ENCODE data around the gene QRFP. TPM values are rescaled to one million over a fixed set of nuclear protein-coding genes. Genes with fewer than 3 reads are reported as not detected.

The QRFP gene
- total RNA-seq, 1 experiment from 2014 or later: not detected

- DNase-seq (ENCODE audit: unreplicated experiment): no peak
- H3K36me3 Mint-ChIP-seq (ENCODE audit: insufficient read depth, unreplicated experiment): peaks cover 76% of the 10 kb centered on the region
- H3K4me1 Mint-ChIP-seq (ENCODE audit: insufficient read depth, unreplicated experiment): no peaks in the 10 kb centered on the region
- H3K27me3 Mint-ChIP-seq (ENCODE audit: insufficient read depth, unreplicated experiment): no peaks in the 10 kb centered on the region
- no TSS peak for BruUV-seq (replicated peaks)
- no peak overlapping the region for H3K4me3 Mint-ChIP-seq (ENCODE audit: unreplicated experiment)
- ChIA-PET POLR2A (interaction anchor here (0.6 to 1.3 kb wide), 2 partner anchors 59 to 143 kb away, joined by 3 to 4 read pairs; no protein-coding TSS in a partner anchor), CTCF (interaction anchor here (6.5 kb wide), 1 partner anchor 10 kb away, joined by 55 read pairs; no protein-coding TSS in a partner anchor)
- H3K27ac Mint-ChIP-seq (ENCODE audit: low read depth, unreplicated experiment): no peak overlapping the region
- intact Hi-C loops (cut with micrococcal nuclease): no loop called here
- no peak for TF ChIP-seq CTCF (IDR thresholded peaks at IDR 0.05; ENCODE audit: unreplicated experiment)
- no peaks in the 10 kb centered on the region for H3K9me3 Mint-ChIP-seq (ENCODE audit: unreplicated experiment)
Measured at GRCh38 chr9:130856474-130856873, 40.1 kb downstream of the QRFP start.

- H3K4me1 Mint-ChIP-seq (ENCODE audit: insufficient read depth, unreplicated experiment): peaks cover 5% of the 10 kb centered on the region
- no peak overlapping the region for H3K27ac Mint-ChIP-seq (ENCODE audit: low read depth, unreplicated experiment)
- intact Hi-C loops (cut with micrococcal nuclease): no loop called here
Measured at GRCh38 chr9:130854835-130855234, 41.8 kb downstream of the QRFP start.

GRCh38 chr9:130854092-130854491, 42.5 kb downstream of the QRFP start:
- ChIA-PET POLR2A (interaction anchor here (0.6 to 1.5 kb wide), 3 partner anchors 10 to 82 kb away, joined by 3 read pairs; no protein-coding TSS in a partner anchor), CTCF (interaction anchor here (0.8 to 6.5 kb wide), 6 partner anchors 11 to 310 kb away, joined by 3 to 55 read pairs (median 4); no protein-coding TSS in a partner anchor)
- BruUV-seq (replicated peaks): no TSS peak
- H3K4me1 Mint-ChIP-seq (ENCODE audit: insufficient read depth, unreplicated experiment): peaks cover 9% of the 10 kb centered on the region
- H3K4me3 Mint-ChIP-seq (ENCODE audit: unreplicated experiment): no peak overlapping the region
- H3K27ac Mint-ChIP-seq (ENCODE audit: low read depth, unreplicated experiment): no peak overlapping the region
- no peaks in the 10 kb centered on the region for H3K9me3 Mint-ChIP-seq (ENCODE audit: unreplicated experiment)
- DNase-seq (ENCODE audit: unreplicated experiment): no peak
- TF ChIP-seq CTCF (IDR thresholded peaks at IDR 0.05; ENCODE audit: unreplicated experiment): no peak
- intact Hi-C loops (cut with micrococcal nuclease): no loop called here
- no peaks in the 10 kb centered on the region for H3K27me3 Mint-ChIP-seq (ENCODE audit: insufficient read depth, unreplicated experiment)
- H3K36me3 Mint-ChIP-seq (ENCODE audit: insufficient read depth, unreplicated experiment): peaks cover 69% of the 10 kb centered on the region

More at GRCh38 chr9:130854835-130855234, 41.8 kb downstream of the QRFP start:
- Mint-ChIP-seq H3K27me3 (ENCODE audit: insufficient read depth, unreplicated experiment) (no peaks in the 10 kb centered on the region), H3K4me3 (ENCODE audit: unreplicated experiment) (no peak overlapping the region), H3K36me3 (ENCODE audit: insufficient read depth, unreplicated experiment) (peaks cover 77% of the 10 kb centered on the region), H3K9me3 (ENCODE audit: unreplicated experiment) (no peaks in the 10 kb centered on the region)
- no peak for TF ChIP-seq CTCF (IDR thresholded peaks at IDR 0.05; ENCODE audit: unreplicated experiment)
- no peak for DNase-seq (ENCODE audit: unreplicated experiment)
- ChIA-PET CTCF (interaction anchor here (0.8 to 6.5 kb wide), 7 partner anchors 10 to 311 kb away, joined by 3 to 55 read pairs (median 4); no protein-coding TSS in a partner anchor), POLR2A (interaction anchor here (0.6 to 1.5 kb wide), 3 partner anchors 11 to 83 kb away, joined by 3 read pairs; no protein-coding TSS in a partner anchor)
- BruUV-seq (replicated peaks): no TSS peak

GRCh38 chr9:130852801-130853200, 43.8 kb downstream of the QRFP start:
- intact Hi-C loops (cut with micrococcal nuclease): no loop called here
- H3K9me3 Mint-ChIP-seq (ENCODE audit: unreplicated experiment): no peaks in the 10 kb centered on the region
- POLR2A ChIA-PET: interaction anchor here (1.4 kb wide), 1 partner anchor 72 kb away, joined by 3 read pairs; no protein-coding TSS in a partner anchor
- no peak for DNase-seq (ENCODE audit: unreplicated experiment)
- no peak overlapping the region for H3K4me3 Mint-ChIP-seq (ENCODE audit: unreplicated experiment)
- no peaks in the 10 kb centered on the region for H3K27me3 Mint-ChIP-seq (ENCODE audit: insufficient read depth, unreplicated experiment)
- peaks cover 11% of the 10 kb centered on the region for H3K4me1 Mint-ChIP-seq (ENCODE audit: insufficient read depth, unreplicated experiment)
- CTCF ChIA-PET: interaction anchor here (0.6 to 6.5 kb wide), 11 partner anchors 10 to 152 kb away, joined by 3 to 55 read pairs (median 3); no protein-coding TSS in a partner anchor
- H3K27ac Mint-ChIP-seq (ENCODE audit: low read depth, unreplicated experiment): no peak overlapping the region
- TF ChIP-seq CTCF (IDR thresholded peaks at IDR 0.05; ENCODE audit: unreplicated experiment): no peak
- BruUV-seq (replicated peaks): no TSS peak
- H3K36me3 Mint-ChIP-seq (ENCODE audit: insufficient read depth, unreplicated experiment): peaks cover 61% of the 10 kb centered on the region

All from MCF 10A (cell line).